Suprapubic skin (tissue), 3 donors: ENCODE data around the gene TANC1.

Experiments used
- CTCF ChIP-seq, 2 donors: fragments of 200-600 bp in 1 of 2; fragments of 450-650 bp in 1 of 2; sonication (generic) in 1 of 2; IDR thresholded peaks; one replicate each; pipeline ENCODE4 v1.5.1; 2016 to 2019; ENCODE audit warnings: antibody characterized with exemption in 2 of 2, mild to moderate bottlenecking in 1 of 2, moderate library complexity in 1 of 2
- POLR2A ChIP-seq, 2 donors: fragments of 450-650 bp; IDR thresholded peaks; one replicate each; pipeline ENCODE4 v1.6.1; 2017; ENCODE audit warnings: antibody characterized with exemption in 2 of 2, mild to moderate bottlenecking in 2 of 2, moderate library complexity in 2 of 2

GRCh38 chr2:158948964-158949699, 19.3 kb upstream of the TANC1 start:
- TF ChIP-seq CTCF (IDR thresholded peaks at IDR 0.05), result no peak
- no peak for TF ChIP-seq POLR2A (IDR thresholded peaks at IDR 0.05)
